K562 (cell line): ENCODE measurements around the gene HBG1. TPM values are rescaled to one million over a fixed set of nuclear protein-coding genes. Genes with fewer than 3 reads are reported as not detected.

Source experiments
- BDP1 ChIP-seq: IDR thresholded peaks from 3 replicates; pipeline ENCODE4 v1.6.1; 2011; ENCODE audit not compliant: insufficient read length, insufficient read depth
- BRD9 ChIP-seq: fragments of 450-650 bp; IDR thresholded peaks from 2 replicates; pipeline ENCODE4 v1.6.1; 2018; ENCODE audit warnings: low read depth; ENCODE audit not compliant: partially characterized antibody
- CBX8 ChIP-seq: fragments of 200-600 bp; sonication (generic); IDR thresholded peaks from 2 replicates; pipeline ENCODE4 v1.6.1; 2012; ENCODE audit warnings: borderline replicate concordance, mixed run types, low read depth, mild to moderate bottlenecking, moderate library complexity, mixed read lengths, low read length, control low read depth, inconsistent platforms; ENCODE audit not compliant: poor library complexity, severe bottlenecking; ENCODE audit errors: extremely low read depth
- DACH1 ChIP-seq: fragments of 450-650 bp; IDR thresholded peaks from 2 replicates; pipeline ENCODE4 v1.6.1; 2018; ENCODE audit not compliant: partially characterized antibody
- GABPB2 ChIP-seq: fragments of 250-450 bp; sonication (Bioruptor Pico); conservative IDR thresholded peaks from 2 replicates; pipeline ENCODE4 v1.5.1; 2021; ENCODE audit warnings: mild to moderate bottlenecking
- GATAD2A ChIP-seq: fragments of 450-650 bp; IDR thresholded peaks from 2 replicates; pipeline ENCODE4 v1.6.1; 2017
- HCFC1 ChIP-seq: IDR thresholded peaks from 2 replicates; pipeline ENCODE4 v1.6.1; 2012; ENCODE audit warnings: low read depth, low read length, improper control_type of control experiment
- KLF16 ChIP-seq: IDR thresholded peaks from 2 replicates; pipeline ENCODE4 v1.6.1; 2016; ENCODE audit warnings: antibody characterized with exemption
- MEF2D ChIP-seq: conservative IDR thresholded peaks from 2 replicates; pipeline ENCODE4 v1.6.1; 2016; ENCODE audit warnings: low read depth, missing genetic modification characterization, missing compliant biosample characterization
- MTA3 ChIP-seq: fragments of 450-650 bp; formaldehyde crosslinking; IDR thresholded peaks from 2 replicates; pipeline ENCODE4 v1.6.1; 2017; ENCODE audit warnings: mild to moderate bottlenecking, borderline replicate concordance
- NCOR1 ChIP-seq: fragments of 450-650 bp; IDR thresholded peaks from 2 replicates; pipeline ENCODE4 v1.6.1; 2016; ENCODE audit warnings: mild to moderate bottlenecking, moderate library complexity
- NFXL1 ChIP-seq: fragments of 450-650 bp; formaldehyde crosslinking; IDR thresholded peaks from 2 replicates; pipeline ENCODE4 v1.4.0; 2021; ENCODE audit warnings: mild to moderate bottlenecking
- PHF20 ChIP-seq: fragments of 450-650 bp; IDR thresholded peaks from 2 replicates; pipeline ENCODE4 v1.6.1; 2018; ENCODE audit not compliant: partially characterized antibody
- RB1 ChIP-seq: fragments of 450-650 bp; IDR thresholded peaks from 2 replicates; pipeline ENCODE4 v1.6.1; 2017; ENCODE audit warnings: low read depth, mild to moderate bottlenecking
- TGIF2 ChIP-seq: sonication (generic); formaldehyde crosslinking; IDR thresholded peaks from 2 replicates; pipeline ENCODE4 v1.8.1; 2022; ENCODE audit warnings: mild to moderate bottlenecking, missing genetic modification reagents, moderate library complexity
- ZNF165 ChIP-seq: fragments of 250-450 bp; sonication (Bioruptor Pico); IDR thresholded peaks from 2 replicates; pipeline ENCODE4 v1.4.0; 2020; ENCODE audit warnings: borderline replicate concordance
- ZNF212 ChIP-seq: fragments of 450-650 bp; formaldehyde crosslinking; IDR thresholded peaks from 2 replicates; pipeline ENCODE4 v1.4.0; 2020; ENCODE audit warnings: mild to moderate bottlenecking
- ZNF24 ChIP-seq: fragments of 450-650 bp; IDR thresholded peaks from 2 replicates; pipeline ENCODE4 v1.6.1; 2016
- ZSCAN29 ChIP-seq: fragments of 450-650 bp; IDR thresholded peaks from 2 replicates; pipeline ENCODE4 v1.6.1; 2017
- polyA plus RNA-seq, 8 experiments: library from polyadenylated mRNA; depleted of rRNA in 4 of 8; stranded (reverse) in 5 of 8; unstranded in 3 of 8; fragments of >200 nt; fragmentation: Nextera tagmentation in 2 of 8; fragmentation: Illumina TruSeq in 1 of 8; extraction: Ambion mirVana in 2 of 8; extraction: Trizol in 1 of 8; gene quantifications; 2 replicates each; pipeline versions ENCODE4 v1.2.1 to v1.2.3, GENCODE V29; 2011 to 2014; ENCODE audit warnings: inconsistent platforms in 1 of 8, missing spikeins in 1 of 8
- total RNA-seq, 7 experiments: library from RNA; depleted of rRNA in 6 of 7; stranded (reverse); fragments of >200 nt in 6 of 7; fragmentation: Illumina TruSeq in 2 of 7; extraction: Trizol in 2 of 7; gene quantifications; 2 replicates each; pipeline versions ENCODE4 v1.2.1 to v1.2.3, GENCODE V29; 2011 to 2021; ENCODE audit warnings: low replicate concordance in 1 of 7
- TF ChIP-seq, protein P1 (sequence below): sonication (generic); formaldehyde crosslinking; IDR thresholded peaks from 2 replicates; pipeline ENCODE4 v1.8.0; 2022; ENCODE audit warnings: mild to moderate bottlenecking, missing genetic modification reagents, borderline replicate concordance
- TF ChIP-seq, protein P2 (sequence below), 2 experiments: fragments of 450-650 bp in 1 of 2; IDR thresholded peaks; 2 replicates each; pipeline ENCODE4 v1.6.1; 2011 to 2017; ENCODE audit warnings: low read depth in 2 of 2, antibody characterized with exemption in 1 of 2, borderline replicate concordance in 1 of 2, low read length in 1 of 2, mild to moderate bottlenecking in 1 of 2, mixed read lengths in 1 of 2; ENCODE audit not compliant: control insufficient read depth in 1 of 2
- TF ChIP-seq, protein P3 (sequence below): fragments of 450-650 bp; IDR thresholded peaks from 2 replicates; pipeline ENCODE4 v1.6.1; 2016; ENCODE audit warnings: borderline replicate concordance

The HBG1 gene
- total and polyA plus RNA-seq, 9 of the 15 experiments (the other 6 are each of a cell fraction or from before 2014, with no cell fraction given), result 1,066 to 16,338 (median 4,898) TPM

- TF ChIP-seq MEF2D (tag) (no peak), MTA3 (no peak), GATAD2A (peak; percentile 25; the same call in 1 of the 2 replicates), ZNF165 (no peak), BDP1 (no peak), ZNF24 (no peak), ZSCAN29 (no peak), PHF20 (no peak), CBX8 (no peak), GABPB2 (no peak), KLF16 (0 out of 2 replicates have a peak, but pooled peaks have one; percentile 3), RB1 (no peak), DACH1 (peak; percentile 40), NFXL1 (CRISPR knock-in tag) (no peak), ZNF212 (CRISPR knock-in tag) (no peak), NCOR1 (peak; percentile 37; the same call in 1 of the 2 replicates), HCFC1 (no peak), TGIF2 (CRISPR knock-in tag) (no peak), BRD9 (no peak)
- TF ChIP-seq, protein P1, sequence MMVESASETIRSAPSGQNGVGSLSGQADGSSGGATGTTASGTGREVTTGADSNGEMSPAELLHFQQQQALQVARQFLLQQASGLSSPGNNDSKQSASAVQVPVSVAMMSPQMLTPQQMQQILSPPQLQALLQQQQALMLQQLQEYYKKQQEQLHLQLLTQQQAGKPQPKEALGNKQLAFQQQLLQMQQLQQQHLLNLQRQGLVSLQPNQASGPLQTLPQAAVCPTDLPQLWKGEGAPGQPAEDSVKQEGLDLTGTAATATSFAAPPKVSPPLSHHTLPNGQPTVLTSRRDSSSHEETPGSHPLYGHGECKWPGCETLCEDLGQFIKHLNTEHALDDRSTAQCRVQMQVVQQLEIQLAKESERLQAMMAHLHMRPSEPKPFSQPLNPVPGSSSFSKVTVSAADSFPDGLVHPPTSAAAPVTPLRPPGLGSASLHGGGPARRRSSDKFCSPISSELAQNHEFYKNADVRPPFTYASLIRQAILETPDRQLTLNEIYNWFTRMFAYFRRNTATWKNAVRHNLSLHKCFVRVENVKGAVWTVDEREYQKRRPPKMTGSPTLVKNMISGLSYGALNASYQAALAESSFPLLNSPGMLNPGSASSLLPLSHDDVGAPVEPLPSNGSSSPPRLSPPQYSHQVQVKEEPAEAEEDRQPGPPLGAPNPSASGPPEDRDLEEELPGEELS (CRISPR knock-in tag), result no peak
- TF ChIP-seq, protein P2, sequence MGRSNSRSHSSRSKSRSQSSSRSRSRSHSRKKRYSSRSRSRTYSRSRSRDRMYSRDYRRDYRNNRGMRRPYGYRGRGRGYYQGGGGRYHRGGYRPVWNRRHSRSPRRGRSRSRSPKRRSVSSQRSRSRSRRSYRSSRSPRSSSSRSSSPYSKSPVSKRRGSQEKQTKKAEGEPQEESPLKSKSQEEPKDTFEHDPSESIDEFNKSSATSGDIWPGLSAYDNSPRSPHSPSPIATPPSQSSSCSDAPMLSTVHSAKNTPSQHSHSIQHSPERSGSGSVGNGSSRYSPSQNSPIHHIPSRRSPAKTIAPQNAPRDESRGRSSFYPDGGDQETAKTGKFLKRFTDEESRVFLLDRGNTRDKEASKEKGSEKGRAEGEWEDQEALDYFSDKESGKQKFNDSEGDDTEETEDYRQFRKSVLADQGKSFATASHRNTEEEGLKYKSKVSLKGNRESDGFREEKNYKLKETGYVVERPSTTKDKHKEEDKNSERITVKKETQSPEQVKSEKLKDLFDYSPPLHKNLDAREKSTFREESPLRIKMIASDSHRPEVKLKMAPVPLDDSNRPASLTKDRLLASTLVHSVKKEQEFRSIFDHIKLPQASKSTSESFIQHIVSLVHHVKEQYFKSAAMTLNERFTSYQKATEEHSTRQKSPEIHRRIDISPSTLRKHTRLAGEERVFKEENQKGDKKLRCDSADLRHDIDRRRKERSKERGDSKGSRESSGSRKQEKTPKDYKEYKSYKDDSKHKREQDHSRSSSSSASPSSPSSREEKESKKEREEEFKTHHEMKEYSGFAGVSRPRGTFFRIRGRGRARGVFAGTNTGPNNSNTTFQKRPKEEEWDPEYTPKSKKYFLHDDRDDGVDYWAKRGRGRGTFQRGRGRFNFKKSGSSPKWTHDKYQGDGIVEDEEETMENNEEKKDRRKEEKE (IDR thresholded peaks at IDR 0.05; ENCODE audit: borderline replicate concordance in 1 of 2, control insufficient read depth in 1 of 2, low read depth in 2 of 2, low read length in 1 of 2), result no peak
- TF ChIP-seq, protein P3, sequence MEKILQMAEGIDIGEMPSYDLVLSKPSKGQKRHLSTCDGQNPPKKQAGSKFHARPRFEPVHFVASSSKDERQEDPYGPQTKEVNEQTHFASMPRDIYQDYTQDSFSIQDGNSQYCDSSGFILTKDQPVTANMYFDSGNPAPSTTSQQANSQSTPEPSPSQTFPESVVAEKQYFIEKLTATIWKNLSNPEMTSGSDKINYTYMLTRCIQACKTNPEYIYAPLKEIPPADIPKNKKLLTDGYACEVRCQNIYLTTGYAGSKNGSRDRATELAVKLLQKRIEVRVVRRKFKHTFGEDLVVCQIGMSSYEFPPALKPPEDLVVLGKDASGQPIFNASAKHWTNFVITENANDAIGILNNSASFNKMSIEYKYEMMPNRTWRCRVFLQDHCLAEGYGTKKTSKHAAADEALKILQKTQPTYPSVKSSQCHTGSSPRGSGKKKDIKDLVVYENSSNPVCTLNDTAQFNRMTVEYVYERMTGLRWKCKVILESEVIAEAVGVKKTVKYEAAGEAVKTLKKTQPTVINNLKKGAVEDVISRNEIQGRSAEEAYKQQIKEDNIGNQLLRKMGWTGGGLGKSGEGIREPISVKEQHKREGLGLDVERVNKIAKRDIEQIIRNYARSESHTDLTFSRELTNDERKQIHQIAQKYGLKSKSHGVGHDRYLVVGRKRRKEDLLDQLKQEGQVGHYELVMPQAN, result no peak
Observed at GRCh38 chr11:5297721-5298323, 48.2 kb upstream of the HBG1 start (continued).
